ENCODE results near the gene SCUBE1. TPM values are rescaled to one million over a fixed set of nuclear protein-coding genes. Genes with fewer than 3 reads are reported as not detected.

The SCUBE1 gene
- total and polyA plus RNA-seq, 2 experiments from 2014 or later = not detected

GRCh38 chr22:43222987-43223386 is 120.2 kb downstream of the SCUBE1 start:
- TF ChIP-seq EZH2phosphoT487 (IDR thresholded peaks at IDR 0.05; ENCODE audit: insufficient read depth, low read depth) (no peak), EZH2 (IDR thresholded peaks at IDR 0.05; ENCODE audit: insufficient read depth, poor library complexity, severe bottlenecking) (no peak)
- no peak overlapping the region for H3K9ac ChIP-seq
- WGBS, 2 experiments (ENCODE audit: low coverage in 1 of 2, low lambda C conversion rate in 2 of 2, missing lambda C conversion rate in 2 of 2) = 74 to 75% methylated on average over 12 to 13 of the region's 13 CpGs
- H2AFZ ChIP-seq = no peak overlapping the region
- in situ Hi-C loops (cut with MboI) = no loop called here
- H4K20me1 ChIP-seq (ENCODE audit: insufficient read depth) = no peaks in the 10 kb centered on the region
- H3K27me3 ChIP-seq (replicated peaks; ENCODE audit: insufficient read depth) = peaks cover 15% of the 10 kb centered on the region; the same call in 1 of the 2 replicates
- H3K9me3 ChIP-seq (ENCODE audit: low read depth) = no peaks in the 10 kb centered on the region
- H3K9me2 ChIP-seq (ENCODE audit: insufficient read depth) = no peaks in the 10 kb centered on the region
- no peaks in the 10 kb centered on the region for H3F3A ChIP-seq (ENCODE audit: insufficient read depth)
- no peak overlapping the region for H3K4me3 ChIP-seq
- no peak overlapping the region for H3K4me2 ChIP-seq (ENCODE audit: unreplicated experiment)
- no peak overlapping the region for H3K27ac ChIP-seq
- no peaks in the 10 kb centered on the region for H3K36me3 ChIP-seq (ENCODE audit: low read depth)
- DNase-seq = no peak
- H3K4me1 ChIP-seq (ENCODE audit: insufficient read depth) = no peaks in the 10 kb centered on the region
- no peaks in the 10 kb centered on the region for H3K79me2 ChIP-seq (ENCODE audit: insufficient read depth)

- in situ Hi-C loops (cut with MboI) = no loop called here
- Histone ChIP-seq H3K4me2 (ENCODE audit: unreplicated experiment) (no peak overlapping the region), H3K4me3 (no peak overlapping the region), H3K27ac (no peak overlapping the region), H3K9me2 (ENCODE audit: insufficient read depth) (no peaks in the 10 kb centered on the region), H4K20me1 (ENCODE audit: insufficient read depth) (no peaks in the 10 kb centered on the region), H3F3A (ENCODE audit: insufficient read depth) (no peaks in the 10 kb centered on the region), H3K9me3 (ENCODE audit: low read depth) (no peaks in the 10 kb centered on the region), H2AFZ (no peak overlapping the region), H3K27me3 (replicated peaks; ENCODE audit: insufficient read depth) (peaks cover 8% of the 10 kb centered on the region; the same call in 1 of the 2 replicates), H3K9ac (no peak overlapping the region), H3K36me3 (ENCODE audit: low read depth) (no peaks in the 10 kb centered on the region), H3K79me2 (ENCODE audit: insufficient read depth) (no peaks in the 10 kb centered on the region), H3K4me1 (ENCODE audit: insufficient read depth) (no peaks in the 10 kb centered on the region)
- TF ChIP-seq EZH2phosphoT487 (IDR thresholded peaks at IDR 0.05; ENCODE audit: insufficient read depth, low read depth) (no peak), EZH2 (IDR thresholded peaks at IDR 0.05; ENCODE audit: insufficient read depth, poor library complexity, severe bottlenecking) (no peak)
- WGBS, 2 experiments (ENCODE audit: low coverage in 1 of 2, low lambda C conversion rate in 2 of 2, missing lambda C conversion rate in 2 of 2) = 36 to 40% methylated on average over 12 to 13 of the region's 13 CpGs
- no peak for DNase-seq
These were observed 120.9 kb downstream of the SCUBE1 start for GRCh38 chr22:43222262-43222661.

- H3K9ac ChIP-seq = no peak overlapping the region
- 58 to 63% methylated on average over 22 of the region's 22 CpGs for WGBS, 2 experiments (ENCODE audit: low coverage in 1 of 2, low lambda C conversion rate in 2 of 2, missing lambda C conversion rate in 2 of 2)
- H3K4me3 ChIP-seq = no peak overlapping the region
- H3K27me3 ChIP-seq (replicated peaks; ENCODE audit: insufficient read depth) = peaks cover 7% of the 10 kb centered on the region; the same call in 1 of the 2 replicates
- no peaks in the 10 kb centered on the region for H3F3A ChIP-seq (ENCODE audit: insufficient read depth)
- H3K4me2 ChIP-seq (ENCODE audit: unreplicated experiment) = no peak overlapping the region
- no peak overlapping the region for H2AFZ ChIP-seq
- H4K20me1 ChIP-seq (ENCODE audit: insufficient read depth) = no peaks in the 10 kb centered on the region
- H3K27ac ChIP-seq = no peak overlapping the region
- H3K4me1 ChIP-seq (ENCODE audit: insufficient read depth) = no peaks in the 10 kb centered on the region
- H3K79me2 ChIP-seq (ENCODE audit: insufficient read depth) = no peaks in the 10 kb centered on the region
- no peak for DNase-seq
- no peaks in the 10 kb centered on the region for H3K36me3 ChIP-seq (ENCODE audit: low read depth)
- no peaks in the 10 kb centered on the region for H3K9me2 ChIP-seq (ENCODE audit: insufficient read depth)
- no peaks in the 10 kb centered on the region for H3K9me3 ChIP-seq (ENCODE audit: low read depth)
- in situ Hi-C loops (cut with MboI) = no loop called here
- TF ChIP-seq EZH2 (IDR thresholded peaks at IDR 0.05; ENCODE audit: insufficient read depth, poor library complexity, severe bottlenecking) = no peak
- TF ChIP-seq EZH2phosphoT487 (IDR thresholded peaks at IDR 0.05; ENCODE audit: insufficient read depth, low read depth) = no peak
These were observed 122.4 kb downstream of the SCUBE1 start for GRCh38 chr22:43220625-43221380.

GRCh38 chr22:43218786-43219185 is 124.4 kb downstream of the SCUBE1 start:
- in situ Hi-C loops (cut with MboI) = no loop called here
- H3K36me3 ChIP-seq (ENCODE audit: low read depth) = no peaks in the 10 kb centered on the region
- no peak overlapping the region for H2AFZ ChIP-seq
- no peak for TF ChIP-seq EZH2 (IDR thresholded peaks at IDR 0.05; ENCODE audit: insufficient read depth, poor library complexity, severe bottlenecking)
- no peak for TF ChIP-seq EZH2phosphoT487 (IDR thresholded peaks at IDR 0.05; ENCODE audit: insufficient read depth, low read depth)
- no peaks in the 10 kb centered on the region for H3K9me3 ChIP-seq (ENCODE audit: low read depth)
- no peak overlapping the region for H3K9ac ChIP-seq
- H3K9me2 ChIP-seq (ENCODE audit: insufficient read depth) = no peaks in the 10 kb centered on the region
- H3K4me3 ChIP-seq = no peak overlapping the region
- no peak overlapping the region for H3K4me2 ChIP-seq (ENCODE audit: unreplicated experiment)
- DNase-seq = no peak
- 0 out of 2 replicates have a peak, but pooled peaks cover 3% of the 10 kb centered on the region for H3K27me3 ChIP-seq (replicated peaks; ENCODE audit: insufficient read depth)
- WGBS, 2 experiments (ENCODE audit: low coverage in 1 of 2, low lambda C conversion rate in 2 of 2, missing lambda C conversion rate in 2 of 2) = 60 to 80% methylated on average over 1 of the region's 1 CpG
- H4K20me1 ChIP-seq (ENCODE audit: insufficient read depth) = no peaks in the 10 kb centered on the region
- H3K4me1 ChIP-seq (ENCODE audit: insufficient read depth) = no peaks in the 10 kb centered on the region
- H3F3A ChIP-seq (ENCODE audit: insufficient read depth) = no peaks in the 10 kb centered on the region
- H3K79me2 ChIP-seq (ENCODE audit: insufficient read depth) = no peaks in the 10 kb centered on the region
- H3K27ac ChIP-seq = no peak overlapping the region

Data from GM23248 (cell line).